H1 (cell line): Measurements from ENCODE around the gene CRLF3. TPM values are rescaled to one million over a fixed set of nuclear protein-coding genes. Genes with fewer than 3 reads are reported as not detected.

ENCODE experiments used
- CTCF ChIA-PET: fragments of 300-600 bp; sonication (Branson Sonifier 250); formaldehyde crosslinking; loops from one replicate; lab custom pipeline; 2021; ENCODE audit not compliant: partially characterized antibody; lab: Charles Lee
- POLR2A ChIA-PET: fragments of 300-600 bp; sonication (Branson Sonifier 250); formaldehyde crosslinking; loops from one replicate; lab custom pipeline; 2021; ENCODE audit warnings: inconsistent platforms; ENCODE audit not compliant: partially characterized antibody; lab: Charles Lee
- DNase-seq, 2 experiments: peaks; one replicate each; pipeline versions ENCODE4 v3.0.0 to v3.0.0-alpha.2; 2010 to 2022; ENCODE audit warnings: low spot score in 2 of 2, low read depth in 1 of 2, mixed read lengths in 1 of 2
- FAIRE-seq: peaks from 2 replicates; lab custom pipeline; 2011; peaks lifted over from hg19 to GRCh38; lab: Jason Lieb, UNC
- H2AFZ ChIP-seq: 2 replicates; pipeline ENCODE4 v1.8.1; 2012; ENCODE audit warnings: low read length, inconsistent platforms
- H2AK5ac ChIP-seq: 2 replicates; pipeline ENCODE4 v1.6.1; 2013; ENCODE audit warnings: low read depth, low read length
- H2BK120ac ChIP-seq: replicated peaks from 2 replicates; pipeline ENCODE3; 2013; ENCODE audit warnings: low read depth, low read length, inconsistent platforms
- H2BK12ac ChIP-seq: 2 replicates; pipeline ENCODE4 v1.6.1; 2013; ENCODE audit warnings: low read depth, low read length
- H2BK15ac ChIP-seq: 2 replicates; pipeline ENCODE4 v1.6.1; 2013; ENCODE audit warnings: low read length
- H2BK20ac ChIP-seq: 2 replicates; pipeline ENCODE4 v1.6.1; 2013; ENCODE audit warnings: low read length
- H2BK5ac ChIP-seq: 2 replicates; pipeline ENCODE4 v1.6.1; 2013; ENCODE audit warnings: low read depth, low read length
- H3K14ac ChIP-seq: 2 replicates; pipeline ENCODE4 v1.6.1; 2013; ENCODE audit warnings: inconsistent platforms; ENCODE audit not compliant: insufficient read length
- H3K18ac ChIP-seq: 2 replicates; pipeline ENCODE4 v1.6.1; 2013; ENCODE audit warnings: low read length; ENCODE audit errors: extremely low read depth
- H3K23ac ChIP-seq: 2 replicates; pipeline ENCODE4 v1.6.1; 2013; ENCODE audit warnings: inconsistent platforms; ENCODE audit not compliant: insufficient read length
- H3K23me2 ChIP-seq: 2 replicates; pipeline ENCODE4 v1.6.1; 2013; ENCODE audit warnings: low read depth, low read length
- H3K27ac ChIP-seq: 2 replicates; pipeline ENCODE4 v1.6.1; 2011; ENCODE audit warnings: low read depth, low read length, inconsistent platforms
- H3K27me3 ChIP-seq, 4 experiments: replicated peaks in 1 of 4; 1 replicate in 1 of 4; 2 replicates in 3 of 4; pipeline versions ENCODE4 v1.6.1 to v1.8.1; 2011 to 2013; ENCODE audit warnings: low read length in 3 of 4, mild to moderate bottlenecking in 3 of 4, inconsistent platforms in 2 of 4, mixed read lengths in 2 of 4, moderate library complexity in 1 of 4; ENCODE audit not compliant: control insufficient read depth in 3 of 4, insufficient read depth in 3 of 4; ENCODE audit errors: extremely low read depth in 1 of 4
- H3K36me3 ChIP-seq, 4 experiments: 2 replicates each; pipeline versions ENCODE4 v1.6.1 to v1.8.1; 2011 to 2013; ENCODE audit warnings: mild to moderate bottlenecking in 4 of 4, low read length in 3 of 4, moderate library complexity in 2 of 4, control low read depth in 1 of 4, inconsistent platforms in 1 of 4; ENCODE audit not compliant: insufficient read depth in 4 of 4, control insufficient read depth in 2 of 4
- H3K4ac ChIP-seq: replicated peaks from 2 replicates; pipeline ENCODE3; 2013; ENCODE audit warnings: low read length, low read depth, mixed read lengths, inconsistent platforms; ENCODE audit not compliant: insufficient read length
- H3K4me1 ChIP-seq, 4 experiments: replicated peaks in 1 of 4; 1 replicate in 1 of 4; 2 replicates in 3 of 4; pipeline versions ENCODE4 v1.6.1 to v1.8.1; 2011 to 2013; ENCODE audit warnings: low read length in 3 of 4, inconsistent platforms in 2 of 4, mixed read lengths in 1 of 4; ENCODE audit not compliant: insufficient read depth in 4 of 4, control insufficient read depth in 3 of 4
- H3K4me2 ChIP-seq, 2 experiments: 2 replicates each; pipeline versions ENCODE4 v1.6.1 to v1.8.1; 2011 to 2013; ENCODE audit warnings: low read depth in 2 of 2, low read length in 2 of 2, control low read depth in 1 of 2, inconsistent platforms in 1 of 2, mild to moderate bottlenecking in 1 of 2; ENCODE audit not compliant: insufficient read depth in 1 of 2
- H3K4me3 ChIP-seq, 4 experiments: fragments of 200-600, 300-600 bp in 1 of 4; sonication (generic), shearing (Covaris generic), sonication (Bioruptor Twin) in 1 of 4; 2 replicates each; pipeline versions ENCODE4 v1.5.1 to v1.8.1; 2011 to 2016; ENCODE audit warnings: low read length in 4 of 4, low read depth in 3 of 4, control low read depth in 2 of 4, inconsistent platforms in 2 of 4, mild to moderate bottlenecking in 2 of 4, mixed read lengths in 1 of 4, moderate library complexity in 1 of 4; ENCODE audit not compliant: insufficient read depth in 2 of 4; ENCODE audit errors: extremely low read depth in 1 of 4
- H3K56ac ChIP-seq: replicated peaks from 2 replicates; pipeline ENCODE3; 2013; ENCODE audit warnings: low read depth, mild to moderate bottlenecking, mixed read lengths, low read length, inconsistent platforms; ENCODE audit not compliant: insufficient read length
- H3K79me1 ChIP-seq: 2 replicates; pipeline ENCODE4 v1.6.1; 2013; ENCODE audit warnings: low read depth, low read length, control low read depth
- H3K79me2 ChIP-seq, 2 experiments: 2 replicates each; pipeline versions ENCODE4 v1.6.1 to v1.8.1; 2012 to 2013; ENCODE audit warnings: low read length in 2 of 2, mild to moderate bottlenecking in 2 of 2, inconsistent platforms in 1 of 2; ENCODE audit not compliant: insufficient read depth in 2 of 2, control insufficient read depth in 1 of 2
- H3K9ac ChIP-seq, 4 experiments: replicated peaks in 1 of 4; 1 replicate in 1 of 4; 2 replicates in 3 of 4; pipeline versions ENCODE4 v1.6.1 to v1.8.1; 2011 to 2013; ENCODE audit warnings: low read depth in 3 of 4, low read length in 3 of 4, control low read depth in 2 of 4, mild to moderate bottlenecking in 2 of 4, moderate library complexity in 2 of 4, inconsistent platforms in 1 of 4; ENCODE audit errors: extremely low read depth in 1 of 4
- H3K9me3 ChIP-seq, 2 experiments: 2 replicates each; pipeline versions ENCODE4 v1.6.1 to v1.8.1; 2012 to 2013; ENCODE audit warnings: mild to moderate bottlenecking in 2 of 2, moderate library complexity in 2 of 2, control low read depth in 1 of 2, inconsistent platforms in 1 of 2, low read depth in 1 of 2, low read length in 1 of 2, mixed read lengths in 1 of 2; ENCODE audit not compliant: insufficient read depth in 2 of 2
- H4K20me1 ChIP-seq, 2 experiments: replicated peaks in 1 of 2; 2 replicates each; pipeline versions ENCODE3 to v1.8.1; 2011 to 2013; ENCODE audit warnings: inconsistent platforms in 2 of 2, low read length in 2 of 2, mild to moderate bottlenecking in 1 of 2; ENCODE audit not compliant: insufficient read depth in 2 of 2, control insufficient read depth in 1 of 2
- H4K5ac ChIP-seq: 2 replicates; pipeline ENCODE4 v1.6.1; 2013; ENCODE audit warnings: low read length, low read depth, mixed read lengths, inconsistent platforms; ENCODE audit not compliant: insufficient read length
- H4K8ac ChIP-seq: 2 replicates; pipeline ENCODE4 v1.8.0; 2013; ENCODE audit warnings: mild to moderate bottlenecking, moderate library complexity, low read length, inconsistent platforms; ENCODE audit not compliant: insufficient read depth; ENCODE audit errors: extremely low read depth
- H4K91ac ChIP-seq: replicated peaks from 2 replicates; pipeline ENCODE3; 2013; ENCODE audit warnings: low read length, mixed read lengths, inconsistent platforms; ENCODE audit not compliant: insufficient read length
- ASH2L ChIP-seq: fragments of 200-600, 300-600 bp; sonication (generic); IDR thresholded peaks from one replicate; pipeline ENCODE4 v1.7.1; 2017; ENCODE audit warnings: low read length
- ATF3 ChIP-seq: IDR thresholded peaks from 2 replicates; pipeline ENCODE4 v1.6.1; 2011; ENCODE audit warnings: low read depth, mild to moderate bottlenecking, low read length; ENCODE audit not compliant: insufficient read depth
- CBX5 ChIP-seq: fragments of 300-800, 300-1000 bp; sonication (generic); IDR thresholded peaks from 2 replicates; pipeline ENCODE4 v1.7.1; 2016; ENCODE audit warnings: antibody characterized with exemption, low read length, low read depth
- CTCF ChIP-seq, 3 experiments: IDR thresholded peaks; 1 replicate in 2 of 3; 2 replicates in 1 of 3; pipeline versions ENCODE4 v1.5.1 to v1.6.1; 2011; ENCODE audit warnings: low read length in 3 of 3, mild to moderate bottlenecking in 3 of 3, inconsistent platforms in 2 of 3, low read depth in 1 of 3, moderate library complexity in 1 of 3; ENCODE audit not compliant: insufficient read depth in 1 of 3; ENCODE audit errors: control extremely low read depth in 1 of 3
- EP300 ChIP-seq, 2 experiments: IDR thresholded peaks; 1 replicate in 1 of 2; 2 replicates in 1 of 2; pipeline ENCODE4 v1.6.1; 2011 to 2012; ENCODE audit warnings: low read depth in 2 of 2, low read length in 2 of 2, mild to moderate bottlenecking in 2 of 2, borderline replicate concordance in 1 of 2, inconsistent platforms in 1 of 2, moderate library complexity in 1 of 2
- GABPA ChIP-seq: IDR thresholded peaks from 2 replicates; pipeline ENCODE4 v1.6.1; 2011; ENCODE audit warnings: mild to moderate bottlenecking, low read length, moderate library complexity, borderline replicate concordance; ENCODE audit not compliant: insufficient read depth
- PHF8 ChIP-seq: fragments of 200-600 bp; sonication (generic); conservative IDR thresholded peaks from 2 replicates; pipeline ENCODE4 v1.7.1; 2012; ENCODE audit warnings: low read depth, mild to moderate bottlenecking, inconsistent platforms, low read length, moderate library complexity
- POU5F1 ChIP-seq: IDR thresholded peaks from 2 replicates; pipeline ENCODE4 v1.6.1; 2011; ENCODE audit warnings: low read depth, mild to moderate bottlenecking, low read length, moderate library complexity
- SP4 ChIP-seq: IDR thresholded peaks from 2 replicates; pipeline ENCODE4 v1.6.1; 2012; ENCODE audit warnings: low read length, inconsistent platforms
- SUZ12 ChIP-seq: fragments of 200-600 bp; sonication (generic); IDR thresholded peaks from 2 replicates; pipeline ENCODE4 v1.6.1; 2012; ENCODE audit warnings: mild to moderate bottlenecking, inconsistent platforms, low read length, moderate library complexity, mixed read lengths
- YY1 ChIP-seq: IDR thresholded peaks from 2 replicates; pipeline ENCODE4 v1.6.1; 2011; ENCODE audit warnings: low read depth, mild to moderate bottlenecking, low read length
- WGBS, 2 experiments: shearing (Covaris generic) in 1 of 2; methylation state at CpG; one replicate each; pipeline versions ENCODE4 v1.1.6 to v1.1.7; 2013 to 2015; ENCODE audit warnings: low lambda C conversion rate in 2 of 2, mixed read lengths in 2 of 2, inconsistent platforms in 1 of 2, low coverage in 1 of 2, missing lambda C conversion rate in 1 of 2; ENCODE audit not compliant: insufficient replicate concordance in 2 of 2, insufficient coverage in 1 of 2, insufficient read length in 1 of 2; ENCODE audit errors: extremely low coverage in 1 of 2, missing lambda C conversion rate in 1 of 2; 5-methylcytosine and 5-hydroxymethylcytosine counted together
- polyA plus RNA-seq, 7 experiments: library from polyadenylated mRNA; depleted of rRNA in 3 of 7; stranded (reverse) in 5 of 7; unstranded in 2 of 7; fragments of >200 nt in 5 of 7; fragments of 200-250 nt in 2 of 7; gene quantifications; 1 replicate in 5 of 7; 2 replicates in 1 of 7; 4 replicates in 1 of 7; pipeline versions ENCODE4 v1.2.1 to v1.2.3, GENCODE V29; 2011 to 2013; ENCODE audit warnings: missing spikeins in 2 of 7, mixed read lengths in 2 of 7
- total RNA-seq: library from RNA; stranded (reverse); fragmentation: NEBNext Ultra II Directional; extraction: Animal tissue kit (Norgen Biotek cat#: 25700); gene quantifications from 2 replicates; pipeline ENCODE4 v1.2.1, GENCODE V29; 2021

Gene CRLF3
- total and polyA plus RNA-seq, 2 of the 8 experiments (the other 6 are each of a cell fraction or from before 2014, with no cell fraction given): 12.7 to 22.7 TPM

- H3K4me1 ChIP-seq: no peaks in the 10 kb centered on the region
- no peak for DNase-seq
- no peaks in the 10 kb centered on the region for H3K79me2 ChIP-seq
- H3K4me2 ChIP-seq: no peak overlapping the region
- H2BK20ac ChIP-seq: no peak overlapping the region
- H3K9me3 ChIP-seq: no peaks in the 10 kb centered on the region
- peaks cover 0 to 5% of the 10 kb centered on the region in 2 experiments for H4K20me1 ChIP-seq
- no peaks in the 10 kb centered on the region for H3K27me3 ChIP-seq
- no peak overlapping the region for H2AFZ ChIP-seq
- H4K91ac ChIP-seq: no peak overlapping the region
- POLR2A ChIA-PET: no interaction called here
- WGBS, 2 experiments: 90% methylated on average over 6 of the region's 6 CpGs; no CpG with 5 or more reads in 1 of the 2 experiments
- H2BK120ac ChIP-seq: no peak overlapping the region
- no peak overlapping the region for H3K18ac ChIP-seq
- H3K9ac ChIP-seq: no peak overlapping the region
- no peak overlapping the region for H3K4me3 ChIP-seq
- no peak overlapping the region for H2AK5ac ChIP-seq
- H2BK5ac ChIP-seq: no peak overlapping the region
- H3K14ac ChIP-seq: no peak overlapping the region
- no peak overlapping the region for H3K56ac ChIP-seq
- no peak overlapping the region for H2BK12ac ChIP-seq
- H3K79me1 ChIP-seq: no peaks in the 10 kb centered on the region
- no peak overlapping the region for H3K27ac ChIP-seq
- no peak overlapping the region for H3K4ac ChIP-seq
- no peak overlapping the region for H4K8ac ChIP-seq
- no peak for FAIRE-seq
- H4K5ac ChIP-seq: no peak overlapping the region
- no peak overlapping the region for H2BK15ac ChIP-seq
- no peaks in the 10 kb centered on the region; the same call in 1 of the 2 replicates for H3K23me2 ChIP-seq
- H3K36me3 ChIP-seq: peaks cover 0 to 39% (median 15%) of the 10 kb centered on the region in 4 experiments; a peak in 5 of 8 replicates
- CTCF ChIA-PET: no interaction called here
- H3K23ac ChIP-seq: no peak overlapping the region
- TF ChIP-seq POU5F1 (no peak), GABPA (no peak), ASH2L (no peak), CBX5 (no peak), SUZ12 (no peak), PHF8 (no peak), SP4 (no peak), YY1 (no peak), CTCF (IDR thresholded peaks at IDR 0.05; ENCODE audit: control extremely low read depth in 1 of 3, insufficient read depth in 1 of 3, low read depth in 1 of 3, low read length in 3 of 3) (no peak), ATF3 (no peak), EP300 (IDR thresholded peaks at IDR 0.05; ENCODE audit: borderline replicate concordance in 1 of 2, low read depth in 2 of 2, low read length in 2 of 2) (no peak)
These were observed 23.5 kb upstream of the CRLF3 start for GRCh38 chr17:30848021-30848420.
